HG02623 (cell line): Measurements from ENCODE around the gene WDR7.

ENCODE experiments used
- ATAC-seq: cut with Tn5 transposase; IDR thresholded peaks from one replicate; pipeline ENCODE4 v1.9.1; 2021; ENCODE audit warnings: moderate library complexity; ENCODE audit not compliant: unreplicated experiment

Gene WDR7

GRCh38 chr18:56929886-56930285, 278.7 kb downstream of the WDR7 start:
- no peak for ATAC-seq

GRCh38 chr18:56933472-56933871, 282.3 kb downstream of the WDR7 start:
- no peak for ATAC-seq

GRCh38 chr18:56934131-56934530, 283.0 kb downstream of the WDR7 start:
- ATAC-seq = no peak

- ATAC-seq = no peak
Observed at GRCh38 chr18:56934906-56935305, 283.7 kb downstream of the WDR7 start.

- ATAC-seq = no peak
Observed at GRCh38 chr18:56935434-56936040, 284.4 kb downstream of the WDR7 start.

- no peak for ATAC-seq
Observed at GRCh38 chr18:56936457-56936856, 285.3 kb downstream of the WDR7 start.

- ATAC-seq = no peak
Observed at GRCh38 chr18:56937874-56938430, 286.8 kb downstream of the WDR7 start.

- ATAC-seq = no peak
Observed at GRCh38 chr18:56945171-56946083, 294.3 kb downstream of the WDR7 start.

- ATAC-seq = no peak
Observed at GRCh38 chr18:56947236-56947635, 296.1 kb downstream of the WDR7 start.

- ATAC-seq = no peak
Observed at GRCh38 chr18:56952026-56952425, 300.9 kb downstream of the WDR7 start.

- no peak for ATAC-seq
Observed at GRCh38 chr18:56953428-56954198, 302.5 kb downstream of the WDR7 start.

- ATAC-seq = no peak
Observed at GRCh38 chr18:56955490-56955889, 304.3 kb downstream of the WDR7 start.

- ATAC-seq = no peak
Observed at GRCh38 chr18:56959120-56959519, 308.0 kb downstream of the WDR7 start.

- ATAC-seq = no peak
Observed at GRCh38 chr18:56962322-56962721, 311.2 kb downstream of the WDR7 start.

GRCh38 chr18:56967035-56967434, 315.9 kb downstream of the WDR7 start:
- ATAC-seq = no peak

- no peak for ATAC-seq
Observed at GRCh38 chr18:56973487-56973886, 322.3 kb downstream of the WDR7 start.

- ATAC-seq = no peak
Observed at GRCh38 chr18:56974141-56974540, 323.0 kb downstream of the WDR7 start.

- no peak for ATAC-seq
Observed at GRCh38 chr18:56975276-56975675, 324.1 kb downstream of the WDR7 start.

GRCh38 chr18:56977309-56977708, 326.1 kb downstream of the WDR7 start:
- ATAC-seq = no peak

GRCh38 chr18:56977771-56978170, 326.6 kb downstream of the WDR7 start:
- no peak for ATAC-seq

GRCh38 chr18:56980151-56980550, 329.0 kb downstream of the WDR7 start:
- no peak for ATAC-seq
